Mucosa of stomach (tissue), 1 donor: Measurements from ENCODE around the gene SBNO1.

Experiments used
- H3K27me3 ChIP-seq: one replicate; pipeline ENCODE4 v1.7.0; 2013; ENCODE audit warnings: mild to moderate bottlenecking, low read length; ENCODE audit not compliant: control insufficient read depth, insufficient read depth
- H3K36me3 ChIP-seq: one replicate; pipeline ENCODE4 v1.7.0; 2013; ENCODE audit warnings: low read length; ENCODE audit not compliant: control insufficient read depth, insufficient read depth
- H3K4me1 ChIP-seq: one replicate; pipeline ENCODE4 v1.7.0; 2013; ENCODE audit warnings: mild to moderate bottlenecking, low read length; ENCODE audit not compliant: control insufficient read depth, insufficient read depth
- H3K4me3 ChIP-seq: one replicate; pipeline ENCODE4 v1.7.0; 2013; ENCODE audit warnings: low read length
- H3K9ac ChIP-seq: one replicate; pipeline ENCODE4 v1.7.0; 2013; ENCODE audit warnings: mild to moderate bottlenecking, low read length, moderate library complexity
- H3K9me3 ChIP-seq: one replicate; pipeline ENCODE4 v1.7.0; 2013; ENCODE audit warnings: mild to moderate bottlenecking, low read length, moderate library complexity; ENCODE audit not compliant: control insufficient read depth
- donor health status: Pancreatic carcinoma.

Gene SBNO1

GRCh38 chr12:123280971-123281370, 83.7 kb downstream of the SBNO1 start:
- H3K27me3 ChIP-seq, result no peaks in the 10 kb centered on the region
- H3K4me1 ChIP-seq, result no peaks in the 10 kb centered on the region
- H3K9me3 ChIP-seq, result no peaks in the 10 kb centered on the region
- no peak overlapping the region for H3K4me3 ChIP-seq
- H3K36me3 ChIP-seq, result no peaks in the 10 kb centered on the region
- H3K9ac ChIP-seq, result no peak overlapping the region

- no peaks in the 10 kb centered on the region for H3K36me3 ChIP-seq
- H3K27me3 ChIP-seq, result no peaks in the 10 kb centered on the region
These were observed 86.5 kb downstream of the SBNO1 start for GRCh38 chr12:123278101-123278627.

GRCh38 chr12:123273166-123273565, 91.5 kb downstream of the SBNO1 start:
- peaks cover 21% of the 10 kb centered on the region for H3K4me1 ChIP-seq
- no peaks in the 10 kb centered on the region for H3K9me3 ChIP-seq
- H3K4me3 ChIP-seq, result no peak overlapping the region
- no peak overlapping the region for H3K9ac ChIP-seq
- no peaks in the 10 kb centered on the region for H3K36me3 ChIP-seq
- H3K27me3 ChIP-seq, result no peaks in the 10 kb centered on the region

More at GRCh38 chr12:123278101-123278627, 86.5 kb downstream of the SBNO1 start:
- Histone ChIP-seq H3K4me1 (no peaks in the 10 kb centered on the region), H3K9me3 (no peaks in the 10 kb centered on the region), H3K9ac (no peak overlapping the region), H3K4me3 (no peak overlapping the region)

GRCh38 chr12:123271001-123271668, 93.5 kb downstream of the SBNO1 start:
- H3K9me3 ChIP-seq, result no peaks in the 10 kb centered on the region
- no peak overlapping the region for H3K4me3 ChIP-seq
- H3K27me3 ChIP-seq, result no peaks in the 10 kb centered on the region
- H3K4me1 ChIP-seq, result peaks cover 25% of the 10 kb centered on the region
- H3K9ac ChIP-seq, result peak overlapping the region; percentile 86
- no peaks in the 10 kb centered on the region for H3K36me3 ChIP-seq

GRCh38 chr12:123270214-123271000, 94.2 kb downstream of the SBNO1 start:
- H3K36me3 ChIP-seq, result no peaks in the 10 kb centered on the region
- no peaks in the 10 kb centered on the region for H3K27me3 ChIP-seq
- H3K9me3 ChIP-seq, result no peaks in the 10 kb centered on the region
- peak overlapping the region; percentile 90 for H3K4me3 ChIP-seq
- peaks cover 25% of the 10 kb centered on the region for H3K4me1 ChIP-seq
- H3K9ac ChIP-seq, result peak overlapping the region; percentile 86

- no peaks in the 10 kb centered on the region for H3K9me3 ChIP-seq
- peak overlapping the region; percentile 90 for H3K4me3 ChIP-seq
- no peaks in the 10 kb centered on the region for H3K27me3 ChIP-seq
- no peaks in the 10 kb centered on the region for H3K36me3 ChIP-seq
- H3K9ac ChIP-seq, result peak overlapping the region; percentile 86
- H3K4me1 ChIP-seq, result peaks cover 25% of the 10 kb centered on the region
These were observed 94.8 kb downstream of the SBNO1 start for GRCh38 chr12:123269896-123270213.

- Histone ChIP-seq H3K4me1 (peaks cover 25% of the 10 kb centered on the region), H3K9me3 (no peaks in the 10 kb centered on the region), H3K4me3 (peak overlapping the region; percentile 90), H3K9ac (peak overlapping the region; percentile 86), H3K36me3 (no peaks in the 10 kb centered on the region), H3K27me3 (no peaks in the 10 kb centered on the region)
These were observed 95.2 kb downstream of the SBNO1 start for GRCh38 chr12:123269395-123269892.

GRCh38 chr12:123268850-123269249, 95.8 kb downstream of the SBNO1 start:
- peaks cover 25% of the 10 kb centered on the region for H3K4me1 ChIP-seq
- H3K36me3 ChIP-seq, result no peaks in the 10 kb centered on the region
- H3K9me3 ChIP-seq, result no peaks in the 10 kb centered on the region
- H3K9ac ChIP-seq, result no peak overlapping the region
- no peaks in the 10 kb centered on the region for H3K27me3 ChIP-seq
- no peak overlapping the region for H3K4me3 ChIP-seq

- H3K4me1 ChIP-seq, result peaks cover 25% of the 10 kb centered on the region
- no peaks in the 10 kb centered on the region for H3K9me3 ChIP-seq
- peak overlapping the region; percentile 5 for H3K9ac ChIP-seq
These were observed 96.4 kb downstream of the SBNO1 start for GRCh38 chr12:123267991-123268843.

GRCh38 chr12:123267335-123267920, 97.2 kb downstream of the SBNO1 start:
- Histone ChIP-seq H3K4me1 (peaks cover 25% of the 10 kb centered on the region), H3K36me3 (no peaks in the 10 kb centered on the region), H3K27me3 (no peaks in the 10 kb centered on the region), H3K4me3 (no peak overlapping the region), H3K9ac (peak overlapping the region; percentile 5), H3K9me3 (no peaks in the 10 kb centered on the region)

More at GRCh38 chr12:123267991-123268843, 96.4 kb downstream of the SBNO1 start:
- H3K27me3 ChIP-seq, result no peaks in the 10 kb centered on the region
- no peak overlapping the region for H3K4me3 ChIP-seq
- no peaks in the 10 kb centered on the region for H3K36me3 ChIP-seq

GRCh38 chr12:123266679-123267277, 97.9 kb downstream of the SBNO1 start:
- H3K9me3 ChIP-seq, result no peaks in the 10 kb centered on the region
- H3K27me3 ChIP-seq, result no peaks in the 10 kb centered on the region
- no peak overlapping the region for H3K4me3 ChIP-seq
- peaks cover 25% of the 10 kb centered on the region for H3K4me1 ChIP-seq
- H3K9ac ChIP-seq, result no peak overlapping the region
- no peaks in the 10 kb centered on the region for H3K36me3 ChIP-seq
